Sigmoid colon (tissue), 4 donors: ENCODE results near the gene VSIG2.

ENCODE experiments used
- CTCF ChIP-seq, 4 experiments: fragments of 450-650 bp in 3 of 4; fragments of 200-600 bp in 1 of 4; IDR thresholded peaks; one replicate each; pipeline ENCODE4 v1.5.1; 2016 to 2019; ENCODE audit warnings: antibody characterized with exemption in 4 of 4, mild to moderate bottlenecking in 3 of 4, moderate library complexity in 2 of 4
- EP300 ChIP-seq, 4 donors: sonication (generic); formaldehyde crosslinking; IDR thresholded peaks; one replicate each; pipeline ENCODE4 v1.6.1; 2017; ENCODE audit warnings: antibody characterized with exemption in 4 of 4
- POLR2A ChIP-seq, 2 donors: fragments of 450-650 bp; IDR thresholded peaks; one replicate each; pipeline ENCODE4 v1.6.1; 2016; ENCODE audit warnings: antibody characterized with exemption in 2 of 2, mild to moderate bottlenecking in 2 of 2, moderate library complexity in 2 of 2
- POLR2AphosphoS5 ChIP-seq, 4 donors: sonication (generic); formaldehyde crosslinking; IDR thresholded peaks; one replicate each; pipeline ENCODE4 v1.6.1; 2017; ENCODE audit warnings: antibody characterized with exemption in 4 of 4

GRCh38 chr11:124728134-124728533 lies 23.9 kb downstream of the VSIG2 start:
- TF ChIP-seq CTCF (IDR thresholded peaks at IDR 0.05) (no peak), EP300 (IDR thresholded peaks at IDR 0.05) (no peak), POLR2A (IDR thresholded peaks at IDR 0.05) (no peak), POLR2AphosphoS5 (IDR thresholded peaks at IDR 0.05) (no peak)
